Transverse colon (tissue), 4 donors: Measurements from ENCODE around the gene ROPN1L.

Experiments used
- EP300 ChIP-seq: sonication (generic); formaldehyde crosslinking; IDR thresholded peaks from one replicate; pipeline ENCODE4 v1.6.1; 2017; ENCODE audit warnings: antibody characterized with exemption, low read depth
- POLR2A ChIP-seq: fragments of 450-650 bp; IDR thresholded peaks from one replicate; pipeline ENCODE4 v1.6.1; 2016; ENCODE audit warnings: antibody characterized with exemption, mild to moderate bottlenecking, moderate library complexity
- POLR2AphosphoS5 ChIP-seq, 3 donors: sonication (generic); formaldehyde crosslinking; IDR thresholded peaks; one replicate each; pipeline ENCODE4 v1.6.1; 2016; ENCODE audit warnings: antibody characterized with exemption in 3 of 3
- TF ChIP-seq, protein P1 (sequence below), 5 experiments: fragments of 200-600 bp in 3 of 5; fragments of 450-650 bp in 2 of 5; sonication (generic) in 3 of 5; IDR thresholded peaks; 1 replicate in 2 of 5; 2 replicates in 3 of 5; pipeline ENCODE4 v1.5.1; 2016 to 2017; ENCODE audit warnings: antibody characterized with exemption in 5 of 5, inconsistent platforms in 3 of 5, mild to moderate bottlenecking in 2 of 5, moderate library complexity in 1 of 5

DNA sequence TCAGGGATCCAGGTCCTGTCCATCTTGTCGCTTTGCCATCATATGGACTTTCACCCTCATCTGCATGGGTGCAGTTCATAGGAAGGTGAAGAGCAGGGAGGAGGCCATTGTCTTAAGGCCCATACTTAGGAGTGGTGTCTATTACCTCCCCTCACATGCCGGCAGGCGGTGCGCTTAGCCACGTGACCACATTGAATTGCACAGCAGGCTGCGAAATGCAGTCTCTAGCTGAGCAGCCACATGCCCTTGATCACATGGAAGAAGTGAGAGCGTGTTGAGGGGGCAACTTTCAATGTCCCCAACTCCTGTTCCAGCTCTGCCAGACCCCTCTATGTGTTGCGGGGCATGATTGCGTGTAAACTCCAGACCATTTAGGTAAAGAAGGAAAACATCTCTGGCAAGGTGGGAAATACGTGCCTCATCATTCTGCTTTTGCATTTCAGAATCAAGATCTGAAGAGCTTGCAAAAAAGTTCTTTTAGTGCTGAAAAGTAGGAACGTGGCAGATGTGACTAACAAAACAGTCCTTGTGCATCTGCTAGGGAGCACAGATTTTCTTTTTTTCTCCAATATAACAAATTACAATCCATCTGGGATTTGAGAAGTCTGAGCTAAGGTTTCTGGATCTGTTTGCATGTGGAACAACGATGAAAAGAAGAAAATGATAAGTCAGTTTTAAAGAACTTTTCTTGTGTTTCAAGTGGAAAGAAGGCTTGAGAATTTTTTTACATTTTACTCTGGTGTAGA lies 34.4 kb downstream of the ROPN1L start:
- TF ChIP-seq, protein P1, sequence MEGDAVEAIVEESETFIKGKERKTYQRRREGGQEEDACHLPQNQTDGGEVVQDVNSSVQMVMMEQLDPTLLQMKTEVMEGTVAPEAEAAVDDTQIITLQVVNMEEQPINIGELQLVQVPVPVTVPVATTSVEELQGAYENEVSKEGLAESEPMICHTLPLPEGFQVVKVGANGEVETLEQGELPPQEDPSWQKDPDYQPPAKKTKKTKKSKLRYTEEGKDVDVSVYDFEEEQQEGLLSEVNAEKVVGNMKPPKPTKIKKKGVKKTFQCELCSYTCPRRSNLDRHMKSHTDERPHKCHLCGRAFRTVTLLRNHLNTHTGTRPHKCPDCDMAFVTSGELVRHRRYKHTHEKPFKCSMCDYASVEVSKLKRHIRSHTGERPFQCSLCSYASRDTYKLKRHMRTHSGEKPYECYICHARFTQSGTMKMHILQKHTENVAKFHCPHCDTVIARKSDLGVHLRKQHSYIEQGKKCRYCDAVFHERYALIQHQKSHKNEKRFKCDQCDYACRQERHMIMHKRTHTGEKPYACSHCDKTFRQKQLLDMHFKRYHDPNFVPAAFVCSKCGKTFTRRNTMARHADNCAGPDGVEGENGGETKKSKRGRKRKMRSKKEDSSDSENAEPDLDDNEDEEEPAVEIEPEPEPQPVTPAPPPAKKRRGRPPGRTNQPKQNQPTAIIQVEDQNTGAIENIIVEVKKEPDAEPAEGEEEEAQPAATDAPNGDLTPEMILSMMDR (IDR thresholded peaks at IDR 0.05): no peak
- no peak for TF ChIP-seq POLR2A
- no peak for TF ChIP-seq EP300
- no peak for TF ChIP-seq POLR2AphosphoS5 (IDR thresholded peaks at IDR 0.05)
